ENCODE results near the gene NRP1.

The NRP1 gene

DNA sequence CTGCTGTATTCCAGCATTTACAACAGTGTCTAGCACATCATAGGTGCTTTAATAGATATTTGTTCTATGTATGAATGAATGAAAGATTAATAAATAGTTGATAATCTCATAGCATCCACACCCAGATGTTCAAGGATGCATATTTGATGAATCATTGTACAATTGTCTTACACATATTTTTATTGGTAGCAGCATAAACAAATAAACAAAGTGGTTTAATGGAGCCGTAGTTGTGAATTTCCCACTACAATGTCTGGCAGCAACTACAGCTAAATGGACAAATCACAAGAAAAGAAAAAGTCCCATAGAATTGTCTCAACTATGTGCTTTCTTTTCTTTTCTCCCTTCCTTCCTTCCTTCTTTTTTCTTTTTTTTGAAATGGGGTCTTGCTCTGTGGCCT, 150.8 kb downstream of the NRP1 start:
- DNase-seq (ENCODE audit: low read depth), result no peak

DNA sequence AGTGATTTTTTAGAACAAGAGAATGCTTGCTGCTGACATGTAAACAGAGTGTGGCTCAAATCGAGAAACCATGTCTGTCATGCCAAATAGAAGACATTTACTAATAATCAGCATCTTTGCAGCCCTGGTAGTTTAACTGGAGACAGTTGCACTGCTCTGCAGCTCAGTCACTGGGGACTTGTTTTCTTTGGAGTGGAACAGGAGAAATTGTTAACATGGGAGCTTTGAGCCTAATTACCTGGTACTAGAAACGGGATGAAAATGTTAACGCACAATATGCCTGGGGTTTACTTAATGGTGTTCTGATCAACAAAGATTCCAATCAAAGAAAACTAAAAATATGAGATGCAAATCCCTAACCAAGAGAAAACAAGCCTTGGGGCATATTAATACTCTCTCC, 153.5 kb downstream of the NRP1 start:
- no peak for DNase-seq (ENCODE audit: low read depth)

DNA sequence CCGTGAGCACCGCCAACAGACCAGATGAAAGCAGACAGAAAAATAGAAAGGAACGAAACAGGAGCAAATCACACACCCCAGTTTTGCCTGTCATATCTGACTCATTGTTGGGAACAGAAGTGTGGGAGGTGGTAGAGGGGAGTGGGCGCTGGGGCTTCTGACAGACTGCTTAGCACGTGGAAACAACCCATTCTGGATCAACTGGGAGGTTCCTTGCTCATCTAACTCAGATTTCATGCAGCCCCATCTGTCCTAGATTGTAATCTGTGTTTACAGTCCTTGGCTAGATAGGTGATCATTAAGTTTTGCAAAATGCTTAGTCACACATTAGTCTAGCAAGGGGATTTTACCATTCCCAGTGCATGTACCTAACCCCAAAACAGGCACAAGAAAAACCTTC, 154.1 kb downstream of the NRP1 start:
- no peak for DNase-seq (ENCODE audit: low read depth)

DNA sequence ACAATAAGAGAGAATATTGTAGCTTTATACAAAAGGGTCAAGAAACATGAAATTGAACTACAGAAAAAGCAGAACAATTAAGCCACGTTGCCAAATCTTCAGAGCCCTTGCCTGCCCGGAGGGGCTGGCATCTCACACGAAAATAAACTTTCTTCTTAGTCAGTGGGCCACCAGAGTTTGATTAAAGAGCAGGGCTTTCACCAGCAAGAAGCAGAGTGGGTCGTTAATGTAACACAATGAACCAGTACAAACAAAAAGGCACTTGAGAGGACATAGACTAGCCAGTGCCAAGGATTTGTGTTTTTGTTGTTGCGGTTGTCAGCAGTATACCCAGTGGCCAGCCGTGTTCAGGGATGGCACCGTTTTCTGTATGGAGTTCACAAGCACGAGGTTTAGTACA, 155.4 kb downstream of the NRP1 start:
- DNase-seq (ENCODE audit: low read depth), result no peak

DNA sequence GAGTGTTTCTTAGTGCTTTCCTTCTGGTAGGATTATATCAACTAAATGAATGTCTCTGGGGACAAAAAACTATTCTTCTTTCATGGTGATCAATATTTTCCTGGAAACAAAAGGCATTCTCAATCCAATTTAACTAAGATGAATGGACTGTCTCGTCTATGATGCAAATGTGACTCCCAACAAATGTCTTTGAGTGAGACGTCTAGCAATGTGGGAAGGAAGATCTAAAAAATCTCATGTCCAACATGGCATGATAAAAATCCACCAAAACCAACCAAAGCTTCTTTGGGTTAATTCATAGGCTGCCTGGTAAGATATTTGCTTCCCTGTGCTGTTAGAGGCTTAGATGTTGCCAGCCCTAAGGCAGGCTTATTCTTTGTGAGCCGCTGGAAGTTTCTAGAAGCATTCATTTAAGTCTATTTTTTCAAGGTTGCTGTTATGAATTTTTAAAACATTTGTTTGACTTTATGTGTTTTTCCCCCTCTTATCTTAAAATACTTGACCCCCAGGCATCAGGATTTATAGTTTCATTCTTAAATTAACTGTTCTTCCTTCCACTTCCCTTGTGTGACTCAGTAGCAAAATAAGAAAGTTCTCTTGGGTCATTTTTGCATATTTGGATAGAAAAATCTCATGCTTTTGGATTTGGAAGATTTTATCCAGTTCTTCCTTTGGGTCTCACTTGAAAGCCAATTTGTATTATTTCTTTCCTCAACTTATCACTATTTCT, 156.3 kb downstream of the NRP1 start:
- DNase-seq (ENCODE audit: low read depth), result no peak

DNA sequence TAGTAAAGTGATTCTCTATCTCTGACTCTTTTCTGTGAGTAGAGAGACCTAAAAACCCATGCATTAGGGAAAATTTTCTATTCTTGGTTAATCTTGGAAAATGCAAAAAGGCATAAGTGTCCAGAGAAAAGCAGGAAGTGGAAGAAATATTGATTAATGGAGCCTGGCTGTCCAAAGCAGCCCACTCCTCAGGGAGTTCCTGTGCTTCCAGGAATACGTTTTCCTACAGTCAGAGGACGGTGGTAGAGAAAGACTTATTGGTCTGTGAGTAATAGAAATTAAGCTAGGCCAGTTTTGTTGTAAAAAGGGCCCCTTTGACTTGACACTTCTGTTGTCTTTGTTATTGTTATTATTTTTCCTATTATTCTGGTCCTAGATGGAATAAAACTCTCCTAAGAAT, 157.8 kb downstream of the NRP1 start:
- DNase-seq (ENCODE audit: low read depth), result no peak

DNA sequence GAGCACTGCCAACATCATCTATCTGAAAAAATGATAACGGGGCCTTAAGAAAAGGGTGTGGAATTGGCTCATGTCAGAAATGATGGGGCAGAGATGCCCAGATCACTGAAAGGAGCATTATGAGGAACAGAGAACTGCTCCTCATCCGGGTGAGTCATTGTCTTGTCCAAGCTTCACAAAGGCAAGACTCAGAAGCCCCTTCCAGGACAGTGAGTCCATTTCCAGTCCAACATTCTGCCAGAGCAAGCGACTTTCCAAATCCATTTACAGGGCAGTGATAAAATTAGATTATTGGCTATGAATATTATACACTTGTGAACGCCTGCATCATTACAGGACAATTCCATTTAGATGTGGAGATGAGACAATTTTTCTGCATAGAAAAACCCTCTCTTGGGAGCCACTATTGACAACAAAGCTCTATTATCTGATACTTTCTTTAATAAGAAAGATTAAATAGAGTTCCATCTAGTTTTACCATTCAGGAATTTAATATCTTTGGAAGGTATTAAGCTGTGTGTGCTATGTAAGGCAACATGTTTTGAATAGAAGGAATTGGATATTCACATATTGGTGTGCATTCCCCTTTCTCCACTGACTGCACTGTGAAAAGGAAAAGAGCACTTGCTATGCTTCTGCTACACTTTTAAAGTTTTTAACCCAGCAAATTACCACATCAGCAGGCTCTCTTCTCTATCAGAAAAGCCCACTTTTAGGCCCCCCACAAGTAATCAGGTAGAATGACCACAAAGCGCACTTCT, 159.6 kb downstream of the NRP1 start:
- DNase-seq (ENCODE audit: low read depth), result no peak

DNA sequence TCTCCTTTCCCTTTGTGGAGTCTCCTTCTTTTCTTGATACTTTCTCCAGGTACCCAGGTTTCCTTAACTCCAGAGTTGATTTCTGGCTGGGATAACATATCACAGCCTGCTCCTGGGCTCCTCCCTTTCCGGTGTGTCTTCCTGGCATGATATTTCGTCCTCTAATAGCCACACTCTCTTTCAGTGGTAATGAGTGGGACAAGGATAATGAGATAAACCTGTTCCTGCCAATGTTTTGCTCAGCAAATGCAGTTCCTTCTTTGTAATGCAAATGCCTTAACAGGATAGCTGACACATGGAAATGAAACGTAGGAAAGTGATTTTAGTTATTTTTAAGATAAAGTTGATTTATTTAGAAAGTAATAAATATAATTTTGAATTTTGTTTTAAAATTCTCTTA, 168.6 kb downstream of the NRP1 start:
- DNase-seq (ENCODE audit: low read depth), result no peak

DNA sequence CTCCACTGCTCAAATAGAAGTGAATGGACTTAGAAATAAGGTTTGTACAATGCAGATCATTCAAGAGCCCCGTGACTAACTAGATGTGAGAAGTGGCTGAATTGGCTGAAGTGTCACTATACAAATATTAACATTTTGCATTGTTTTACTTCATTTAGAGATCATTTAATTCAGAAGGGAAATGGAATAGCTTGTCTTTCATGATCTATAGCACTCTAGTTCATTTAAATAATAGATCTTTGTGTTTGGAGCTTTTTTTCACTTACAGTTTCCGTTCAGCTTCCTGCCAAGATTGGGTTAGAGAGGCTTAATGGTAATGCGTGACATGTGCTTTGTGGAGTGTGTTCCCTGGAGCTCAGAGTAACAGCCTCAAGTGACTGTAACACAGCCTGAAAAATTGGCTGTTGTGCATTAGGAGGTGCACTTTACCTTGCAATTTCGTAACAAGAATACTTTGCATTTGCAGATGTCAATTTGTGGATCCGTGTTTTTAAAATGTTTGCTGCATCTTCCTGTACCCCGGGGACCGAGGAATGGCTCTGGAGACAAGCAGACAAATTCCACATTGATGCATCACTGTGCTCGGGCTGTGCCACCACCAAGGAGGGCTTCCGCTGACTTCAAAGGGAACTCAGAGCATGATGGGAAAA, 170.3 kb downstream of the NRP1 start:
- DNase-seq (ENCODE audit: low read depth), result no peak

DNA sequence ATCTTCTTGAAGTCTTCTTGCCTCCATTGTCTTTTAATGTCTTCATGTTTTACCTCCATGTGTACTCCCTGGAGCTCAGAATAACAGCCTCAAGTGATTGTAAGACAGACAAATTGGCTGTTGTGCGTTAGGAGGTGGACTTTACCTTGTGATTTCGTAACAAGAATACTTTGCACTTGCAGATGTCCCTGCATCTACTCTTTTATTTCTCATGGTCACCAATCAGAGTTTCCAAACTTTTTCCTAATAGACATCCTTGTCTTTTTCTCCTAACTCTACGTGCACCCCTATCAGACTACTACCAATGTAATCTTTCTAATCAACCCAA, 172.3 kb downstream of the NRP1 start:
- no peak for DNase-seq (ENCODE audit: low read depth)

DNA sequence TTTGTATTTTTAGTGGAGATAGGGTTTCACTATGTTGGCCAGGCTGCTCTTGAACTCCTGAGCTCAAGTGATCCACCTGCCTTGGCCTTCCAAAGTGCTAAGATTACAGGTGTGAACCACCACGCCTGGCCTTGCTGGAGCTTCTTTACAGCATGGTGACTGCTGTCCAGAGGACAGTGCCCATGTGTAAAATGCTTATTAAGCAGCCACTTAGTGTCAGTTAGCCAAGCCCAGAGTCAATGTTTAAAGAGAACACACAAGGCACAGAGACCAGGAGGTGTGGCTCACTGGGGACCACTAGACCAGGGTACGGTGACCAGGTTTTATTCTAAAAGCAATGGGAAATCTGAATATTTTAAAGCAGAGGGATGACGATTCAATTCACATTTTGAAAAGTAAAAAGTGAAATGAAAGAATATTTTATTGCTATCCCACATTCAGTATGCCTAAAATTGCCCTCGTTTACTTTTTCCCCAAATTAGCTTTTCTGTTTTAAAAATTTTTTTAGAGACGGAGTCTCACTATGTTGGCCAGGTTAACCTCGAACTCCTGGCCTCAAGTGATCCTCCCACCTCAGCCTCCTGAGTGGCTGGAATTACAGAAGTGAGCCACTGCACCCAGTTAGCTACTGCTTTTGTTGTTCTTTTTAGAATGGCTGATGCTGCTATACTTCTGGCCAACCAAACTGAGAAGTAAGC, 172.8 kb downstream of the NRP1 start:
- DNase-seq (ENCODE audit: low read depth), result no peak

DNA sequence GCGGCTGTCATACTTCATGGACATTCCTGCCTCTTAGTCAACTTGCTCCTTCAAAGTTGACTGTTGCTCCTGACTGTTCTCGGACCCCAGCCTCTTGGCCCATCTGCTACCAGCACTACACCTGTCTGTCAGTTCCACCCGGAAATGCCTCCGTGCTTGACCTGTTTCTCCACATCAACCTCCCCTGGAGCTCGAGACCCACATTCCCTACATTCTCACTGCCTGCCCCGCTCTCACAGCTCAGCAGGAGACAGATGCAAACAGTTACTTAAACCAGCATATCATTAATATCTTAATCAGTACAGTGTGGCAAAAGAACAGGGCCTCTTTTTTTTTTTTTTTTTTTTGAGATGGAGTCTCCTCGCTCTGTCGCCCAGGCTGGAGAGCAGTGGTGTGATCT, 174.3 kb downstream of the NRP1 start:
- DNase-seq (ENCODE audit: low read depth), result no peak

DNA sequence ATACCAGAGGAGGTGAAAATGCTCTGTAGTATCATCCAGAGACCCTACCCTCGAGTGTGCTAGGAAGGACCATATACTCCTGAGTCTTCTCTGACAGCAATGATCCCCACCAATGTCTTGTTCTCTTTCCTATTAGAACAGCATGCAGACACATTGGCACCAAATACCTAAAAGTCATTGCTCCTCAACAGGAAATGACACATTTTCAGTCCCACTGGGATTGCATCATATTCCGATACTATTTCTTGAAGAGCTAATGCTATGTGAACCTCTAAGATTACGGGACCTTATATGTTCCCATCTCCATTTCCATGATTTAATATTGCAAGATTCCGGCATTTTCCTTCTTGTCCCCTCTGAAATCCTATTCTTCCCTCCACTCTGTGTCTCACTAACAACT, 177.4 kb downstream of the NRP1 start:
- DNase-seq (ENCODE audit: low read depth), result peak; percentile 36

DNA sequence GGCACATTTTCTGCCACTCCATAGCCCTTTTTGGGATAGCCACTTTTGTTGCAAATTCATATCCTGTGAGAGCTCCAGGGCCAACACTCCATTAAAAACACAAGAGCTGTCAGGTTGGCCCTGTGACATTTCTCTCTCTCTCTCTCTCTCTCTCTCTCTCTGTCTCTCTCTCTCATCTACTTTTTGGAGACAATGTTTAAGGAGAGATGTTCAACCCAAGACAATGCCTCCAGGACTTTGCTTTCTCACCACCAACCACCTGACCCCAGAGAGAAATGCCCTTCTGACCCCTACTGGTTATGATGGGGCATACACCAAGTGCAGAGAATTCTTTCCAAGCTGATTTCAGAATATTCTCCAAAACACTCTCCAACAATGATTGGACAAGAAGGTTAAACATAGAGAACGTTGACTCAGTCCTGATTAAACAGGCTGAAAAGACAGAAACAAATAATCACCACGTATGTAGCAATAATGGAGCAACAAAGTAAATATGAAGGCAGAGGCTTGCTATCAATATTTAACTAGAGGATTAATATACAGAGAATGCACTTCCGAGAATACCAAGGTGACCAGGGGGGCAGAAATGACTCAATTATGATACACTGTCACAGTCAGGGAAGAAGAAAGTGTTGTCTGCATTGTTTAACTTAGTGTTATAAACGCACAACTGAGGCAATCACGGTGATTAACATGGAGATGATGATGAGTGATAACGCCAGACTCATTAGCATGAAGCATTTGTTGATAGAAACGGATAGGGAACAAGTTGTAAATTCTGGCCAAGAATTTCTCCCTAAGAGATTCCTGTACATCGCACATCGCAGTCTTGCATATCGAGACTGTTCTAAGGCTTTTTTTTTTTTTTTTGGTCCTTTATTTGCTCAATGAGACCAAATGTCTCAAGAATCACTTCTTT, 178.5 kb downstream of the NRP1 start:
- DNase-seq (ENCODE audit: low read depth), result peak; percentile 23

DNA sequence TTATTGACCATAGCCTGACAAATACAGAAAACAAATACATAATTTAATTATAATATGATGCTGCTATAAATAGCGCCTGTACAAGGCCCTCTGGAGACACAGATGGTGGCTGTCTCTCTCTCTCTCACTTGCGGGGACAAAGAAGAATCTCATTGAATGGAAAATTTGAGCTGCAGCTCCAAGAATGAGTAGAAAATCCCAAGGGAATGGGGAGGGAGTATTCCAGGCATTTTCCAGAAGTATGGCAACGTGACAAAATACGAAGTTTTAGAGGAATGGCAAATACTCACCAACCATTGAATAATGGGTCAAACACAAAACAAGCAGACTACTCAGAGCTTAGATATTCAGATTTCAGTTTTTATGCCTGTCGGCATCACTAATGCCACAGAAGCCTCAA, 179.9 kb downstream of the NRP1 start:
- DNase-seq (ENCODE audit: low read depth), result no peak

DNA sequence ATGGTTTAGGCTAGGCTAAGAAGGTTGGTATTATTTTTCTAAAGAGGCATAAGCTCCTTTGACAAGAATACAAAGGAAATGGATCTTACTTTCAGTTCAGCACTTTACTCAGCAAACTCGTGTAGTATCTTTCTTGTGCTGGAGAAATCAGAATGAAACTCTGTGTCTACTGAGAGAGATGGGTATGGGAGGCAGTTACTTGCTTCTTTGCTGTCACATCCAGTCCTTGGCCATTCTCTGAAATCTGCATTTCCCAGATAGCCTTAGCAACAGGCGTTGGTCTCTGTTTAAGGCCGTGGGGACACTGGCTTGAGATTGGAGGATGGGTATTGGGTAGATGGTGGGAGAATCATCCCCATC, 180.5 kb downstream of the NRP1 start:
- DNase-seq (ENCODE audit: low read depth), result no peak

DNA sequence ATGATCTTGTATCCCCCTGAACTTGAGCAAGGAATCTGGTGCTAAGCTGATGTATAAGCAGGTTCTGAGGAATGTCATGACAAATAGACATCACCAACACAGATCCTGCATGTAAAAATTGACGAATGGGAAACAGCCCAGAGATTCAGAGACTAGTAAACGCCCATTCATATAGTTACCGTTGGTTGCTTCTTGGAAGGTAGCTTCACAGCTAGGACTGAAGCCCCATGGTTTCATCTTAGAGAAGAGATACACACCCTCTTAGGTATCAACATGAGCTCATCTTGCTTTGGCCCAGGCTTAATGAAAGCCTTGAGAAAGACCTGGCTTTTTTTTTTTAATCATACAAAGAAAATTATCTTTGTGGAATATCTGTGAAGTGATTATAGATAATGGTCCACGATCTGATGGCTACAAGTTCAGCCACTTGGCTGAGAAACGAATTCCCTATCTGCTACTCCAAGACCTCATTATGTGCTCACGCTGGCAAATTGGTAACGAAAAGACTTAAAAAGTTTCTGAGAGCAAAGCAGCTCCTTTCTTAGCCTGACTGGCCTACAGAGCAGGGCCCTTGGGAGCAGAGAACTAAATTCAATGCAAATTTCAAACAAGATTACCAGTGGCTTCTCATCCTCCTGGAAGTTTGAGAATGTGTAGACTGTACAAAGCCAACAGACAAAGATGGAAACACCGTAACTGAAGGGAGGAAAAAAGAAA, 181.1 kb downstream of the NRP1 start:
- no peak for DNase-seq (ENCODE audit: low read depth)

DNA sequence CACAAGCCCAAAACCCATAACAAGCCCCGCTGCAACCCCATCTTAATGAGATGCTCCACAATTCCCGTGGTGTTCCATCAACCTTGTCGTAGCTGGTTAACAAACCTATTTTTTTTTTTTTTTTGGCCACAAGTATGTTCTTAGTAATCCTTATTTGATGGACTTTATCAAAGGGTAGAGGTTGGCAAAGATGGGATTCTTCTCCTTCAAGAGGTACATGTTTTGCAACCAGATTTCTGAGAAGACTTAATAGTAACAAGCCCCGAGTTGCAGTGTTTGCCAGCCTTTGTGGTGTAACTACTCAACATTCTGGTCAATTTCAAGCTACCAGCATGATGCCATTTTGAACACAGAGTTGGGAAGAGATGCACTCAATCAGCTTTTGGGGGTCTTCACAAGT, 181.7 kb downstream of the NRP1 start:
- no peak for DNase-seq (ENCODE audit: low read depth)

DNA sequence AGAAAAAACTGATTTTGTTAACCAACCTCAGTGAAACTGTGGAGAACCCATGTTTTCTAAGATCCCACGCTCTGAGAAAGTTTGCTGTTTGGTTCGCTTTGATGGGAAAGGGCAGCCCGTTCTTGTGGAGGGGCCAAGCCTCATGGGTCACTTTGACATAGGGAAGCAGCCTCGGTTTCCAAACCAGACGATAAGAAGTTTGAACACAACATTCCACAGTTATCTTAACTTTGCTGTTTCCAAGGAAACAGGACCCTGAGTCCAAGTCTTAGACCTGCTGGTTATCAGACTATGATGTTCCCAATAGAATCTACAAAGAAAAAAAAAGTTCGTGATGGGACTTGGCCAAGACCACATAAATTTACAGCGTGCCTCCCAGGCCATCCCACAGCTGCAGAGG, 182.3 kb downstream of the NRP1 start:
- DNase-seq (ENCODE audit: low read depth), result no peak

DNA sequence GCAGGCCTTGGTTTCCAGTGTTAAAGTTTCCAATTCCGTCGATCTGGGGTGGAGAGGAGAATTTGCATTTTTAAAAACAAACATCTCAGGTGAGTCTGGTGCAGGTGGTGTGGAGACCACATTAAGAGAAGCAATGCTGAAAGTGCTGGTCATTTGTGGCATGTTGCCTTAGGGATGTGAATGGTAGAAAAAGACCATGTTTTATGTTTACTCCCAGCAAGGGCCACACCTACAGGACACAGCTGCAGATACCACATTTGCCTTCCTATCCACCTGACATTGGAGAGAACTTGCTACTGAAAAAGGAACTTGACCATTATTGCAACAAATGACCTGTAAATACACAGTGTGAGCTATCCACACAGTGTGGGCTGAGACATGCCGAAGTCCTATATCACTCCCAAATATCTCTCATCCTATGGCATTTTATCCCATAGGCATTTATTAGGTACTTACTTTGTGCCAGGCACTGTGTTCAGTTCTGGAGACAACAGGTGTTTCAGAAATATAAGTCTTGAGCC, 183.1 kb downstream of the NRP1 start:
- no peak for DNase-seq (ENCODE audit: low read depth)

DNA sequence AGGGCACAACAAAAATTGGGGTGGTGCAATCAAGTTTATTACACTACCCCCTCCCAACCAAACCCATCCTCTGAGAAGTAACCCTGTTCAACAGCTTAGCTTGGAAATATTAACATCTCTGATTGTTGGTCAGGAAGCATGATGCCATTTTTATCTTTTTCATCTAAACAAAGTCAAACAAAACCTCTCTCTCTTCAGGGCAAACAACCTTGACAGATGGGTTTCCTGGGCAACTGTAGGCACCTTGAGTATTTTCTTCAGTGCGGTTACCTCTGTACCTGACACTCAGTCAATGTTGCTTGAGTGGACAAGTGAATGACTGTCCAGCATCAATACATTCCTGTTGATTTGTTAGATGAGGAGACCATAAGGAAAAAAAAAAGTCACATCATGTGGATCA, 183.6 kb downstream of the NRP1 start:
- no peak for DNase-seq (ENCODE audit: low read depth)
